Sigmoid colon (tissue), 7 donors: ENCODE results near the gene TMEM182. TPM values are rescaled to one million over a fixed set of nuclear protein-coding genes. Genes with fewer than 3 reads are reported as not detected.

Source experiments
- DNase-seq: peaks from one replicate; pipeline ENCODE4 v3.0.0-alpha.2; 2019
- H3K27ac ChIP-seq, 4 donors: fragments of 200-600 bp; sonication (generic); one replicate each; pipeline ENCODE4 v1.5.1; 2016 to 2019; ENCODE audit warnings: mild to moderate bottlenecking in 1 of 4
- H3K27me3 ChIP-seq, 3 donors: fragments of 200-600 bp; sonication (generic); one replicate each; pipeline ENCODE4 v1.5.1; 2019; ENCODE audit warnings: mild to moderate bottlenecking in 1 of 3
- H3K36me3 ChIP-seq, 4 donors: fragments of 200-600 bp; sonication (generic); one replicate each; pipeline ENCODE4 v1.5.1; 2016 to 2019
- H3K4me1 ChIP-seq, 4 donors: fragments of 200-600 bp; sonication (generic); one replicate each; pipeline ENCODE4 v1.5.1; 2017 to 2019
- H3K4me3 ChIP-seq, 4 donors: fragments of 200-600 bp; sonication (generic); one replicate each; pipeline ENCODE4 v1.5.1; 2017 to 2019; ENCODE audit warnings: mild to moderate bottlenecking in 2 of 4, moderate library complexity in 1 of 4
- H3K9me3 ChIP-seq, 4 donors: fragments of 200-600 bp in 3 of 4; sonication (generic) in 3 of 4; one replicate each; pipeline versions ENCODE4 v1.5.1 to v1.6.1; 2013 to 2019
- EP300 ChIP-seq, 4 donors: sonication (generic); formaldehyde crosslinking; IDR thresholded peaks; one replicate each; pipeline ENCODE4 v1.6.1; 2017; ENCODE audit warnings: antibody characterized with exemption in 4 of 4
- POLR2A ChIP-seq, 2 donors: fragments of 450-650 bp; IDR thresholded peaks; one replicate each; pipeline ENCODE4 v1.6.1; 2016; ENCODE audit warnings: antibody characterized with exemption in 2 of 2, mild to moderate bottlenecking in 2 of 2, moderate library complexity in 2 of 2
- POLR2AphosphoS5 ChIP-seq, 4 donors: sonication (generic); formaldehyde crosslinking; IDR thresholded peaks; one replicate each; pipeline ENCODE4 v1.6.1; 2017; ENCODE audit warnings: antibody characterized with exemption in 4 of 4
- WGBS, 2 donors: extraction: QIAGEN DNeasy Blood & Tissue Kit; methylation state at CpG; one replicate each; pipeline ENCODE4 v1.1.7; 2013; 5-methylcytosine and 5-hydroxymethylcytosine counted together
- intact Hi-C: fragments of 100-400 bp; cut with DNase I; formaldehyde crosslinking; loops from one replicate; pipeline ENCODE4 v1.15.1; 2023
- polyA plus RNA-seq, 3 donors: library from polyadenylated mRNA; stranded (reverse); fragments of 200-250 nt; gene quantifications; one replicate each; pipeline ENCODE4 v1.2.3, GENCODE V29; 2013
- total RNA-seq, 4 donors: library from RNA; depleted of rRNA; stranded (reverse); fragments of >200 nt; gene quantifications; one replicate each; pipeline ENCODE4 v1.1.0, GENCODE V29; 2016
- TF ChIP-seq, protein P1 (sequence below), 4 experiments: fragments of 450-650 bp in 3 of 4; fragments of 200-600 bp in 1 of 4; IDR thresholded peaks; one replicate each; pipeline ENCODE4 v1.5.1; 2016 to 2019; ENCODE audit warnings: antibody characterized with exemption in 4 of 4, mild to moderate bottlenecking in 3 of 4, moderate library complexity in 2 of 4
- donor health status: healthy with polysubstance abuse.
- donor health status: Bipolar disorder and iron deficiency.
- donor health status: healthy.

Gene TMEM182
- total and polyA plus RNA-seq, 7 donors: 0.36 to 2.5 (median 1.7) TPM; not detected in 1

DNA sequence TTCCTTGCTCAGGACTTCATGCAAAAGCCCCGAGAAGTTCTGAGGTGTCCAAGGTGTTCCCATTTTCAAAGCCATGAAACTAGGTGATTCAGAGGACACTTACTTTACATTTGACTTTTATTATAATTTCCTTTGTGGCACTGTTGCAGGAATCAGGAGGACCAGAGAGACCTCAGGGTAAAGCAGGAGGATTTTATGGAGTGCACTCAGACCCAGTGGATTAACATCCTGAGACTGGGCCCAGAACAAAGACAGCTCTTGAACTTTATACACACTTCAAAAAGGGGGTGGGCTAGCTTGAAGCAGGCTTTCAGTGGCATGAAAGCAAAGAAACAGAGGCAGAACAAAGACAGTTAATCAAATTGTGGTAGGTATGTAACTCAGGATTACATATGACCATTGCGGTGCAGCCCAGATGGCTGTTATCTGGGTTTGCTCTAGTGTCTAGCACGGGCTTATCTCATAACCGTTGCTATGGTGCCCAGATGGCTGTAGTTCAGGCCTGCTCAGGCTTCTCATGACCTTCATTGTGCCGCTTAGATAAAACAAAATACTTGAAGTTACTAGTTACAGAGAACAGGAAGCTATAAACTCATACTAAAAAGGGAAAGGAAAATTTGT, 39.4 kb downstream of the TMEM182 start:
- no peak overlapping the region for H3K4me3 ChIP-seq
- DNase-seq: no peak
- intact Hi-C loops: no loop called here
- WGBS, 2 donors: 77 to 83% methylated on average over 5 of the region's 5 CpGs
- peaks cover 0 to 3% (median 0%) of the 10 kb centered on the region in 4 donors for H3K4me1 ChIP-seq
- H3K9me3 ChIP-seq: peaks cover 0 to 22% (median 0%) of the 10 kb centered on the region in 4 donors
- no peak overlapping the region for H3K27ac ChIP-seq
- no peaks in the 10 kb centered on the region for H3K36me3 ChIP-seq
- no peaks in the 10 kb centered on the region for H3K27me3 ChIP-seq
- no peak for TF ChIP-seq POLR2AphosphoS5 (IDR thresholded peaks at IDR 0.05)
- TF ChIP-seq, protein P1, sequence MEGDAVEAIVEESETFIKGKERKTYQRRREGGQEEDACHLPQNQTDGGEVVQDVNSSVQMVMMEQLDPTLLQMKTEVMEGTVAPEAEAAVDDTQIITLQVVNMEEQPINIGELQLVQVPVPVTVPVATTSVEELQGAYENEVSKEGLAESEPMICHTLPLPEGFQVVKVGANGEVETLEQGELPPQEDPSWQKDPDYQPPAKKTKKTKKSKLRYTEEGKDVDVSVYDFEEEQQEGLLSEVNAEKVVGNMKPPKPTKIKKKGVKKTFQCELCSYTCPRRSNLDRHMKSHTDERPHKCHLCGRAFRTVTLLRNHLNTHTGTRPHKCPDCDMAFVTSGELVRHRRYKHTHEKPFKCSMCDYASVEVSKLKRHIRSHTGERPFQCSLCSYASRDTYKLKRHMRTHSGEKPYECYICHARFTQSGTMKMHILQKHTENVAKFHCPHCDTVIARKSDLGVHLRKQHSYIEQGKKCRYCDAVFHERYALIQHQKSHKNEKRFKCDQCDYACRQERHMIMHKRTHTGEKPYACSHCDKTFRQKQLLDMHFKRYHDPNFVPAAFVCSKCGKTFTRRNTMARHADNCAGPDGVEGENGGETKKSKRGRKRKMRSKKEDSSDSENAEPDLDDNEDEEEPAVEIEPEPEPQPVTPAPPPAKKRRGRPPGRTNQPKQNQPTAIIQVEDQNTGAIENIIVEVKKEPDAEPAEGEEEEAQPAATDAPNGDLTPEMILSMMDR (IDR thresholded peaks at IDR 0.05): no peak
- TF ChIP-seq POLR2A (IDR thresholded peaks at IDR 0.05): no peak
- no peak for TF ChIP-seq EP300 (IDR thresholded peaks at IDR 0.05)

DNA sequence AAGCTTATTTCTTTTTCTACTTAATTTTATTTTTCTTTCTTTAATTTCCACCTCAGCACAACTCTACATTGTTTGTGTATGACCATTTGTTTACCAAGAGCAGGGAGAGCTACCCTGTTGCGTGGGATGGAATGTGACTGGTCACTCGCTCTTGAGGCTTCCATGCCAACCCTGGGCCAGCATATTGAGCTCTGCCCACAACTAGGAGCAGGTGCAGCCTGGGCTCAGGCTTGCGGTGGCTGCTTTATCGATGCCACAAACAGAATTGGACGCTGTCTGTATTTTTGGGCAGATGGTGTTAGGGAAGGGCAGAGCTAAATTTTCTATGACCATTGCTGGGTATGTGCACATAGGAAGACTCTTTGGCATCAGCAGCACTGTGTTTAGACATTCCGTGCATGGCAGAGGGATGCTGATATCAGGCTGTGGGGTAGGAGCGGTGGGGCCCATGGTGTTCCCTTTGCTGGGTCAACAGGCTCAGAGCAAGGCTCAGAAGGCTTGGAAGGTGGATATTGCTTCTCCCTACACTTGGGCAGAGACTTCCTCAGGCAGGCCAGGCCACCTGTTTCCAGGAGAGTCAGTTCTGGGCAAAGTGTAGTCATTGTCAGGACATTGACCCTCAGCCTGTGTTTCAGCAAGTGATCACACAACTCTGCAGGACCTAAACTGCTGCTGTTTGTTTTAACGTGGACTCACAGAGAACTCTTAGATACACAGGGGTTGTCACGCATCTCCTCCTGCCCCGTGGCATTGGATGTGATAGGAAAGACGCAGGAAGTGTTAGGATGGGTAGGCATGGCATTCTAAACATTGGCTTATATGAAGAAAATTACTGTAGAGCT, 40.2 kb downstream of the TMEM182 start:
- no peak overlapping the region for H3K27ac ChIP-seq
- no peaks in the 10 kb centered on the region for H3K36me3 ChIP-seq
- H3K27me3 ChIP-seq: no peaks in the 10 kb centered on the region
- peaks cover 0 to 22% (median 0%) of the 10 kb centered on the region in 4 donors for H3K9me3 ChIP-seq
- 97 to 98% methylated on average over 11 of the region's 11 CpGs for WGBS, 2 donors
- peaks cover 0 to 3% (median 0%) of the 10 kb centered on the region in 4 donors for H3K4me1 ChIP-seq
- TF ChIP-seq POLR2AphosphoS5 (IDR thresholded peaks at IDR 0.05) (no peak), POLR2A (IDR thresholded peaks at IDR 0.05) (no peak), EP300 (IDR thresholded peaks at IDR 0.05) (no peak)
- TF ChIP-seq, protein P1 (IDR thresholded peaks at IDR 0.05): no peak
- H3K4me3 ChIP-seq: no peak overlapping the region
- no peak for DNase-seq
- intact Hi-C loops: no loop called here

DNA sequence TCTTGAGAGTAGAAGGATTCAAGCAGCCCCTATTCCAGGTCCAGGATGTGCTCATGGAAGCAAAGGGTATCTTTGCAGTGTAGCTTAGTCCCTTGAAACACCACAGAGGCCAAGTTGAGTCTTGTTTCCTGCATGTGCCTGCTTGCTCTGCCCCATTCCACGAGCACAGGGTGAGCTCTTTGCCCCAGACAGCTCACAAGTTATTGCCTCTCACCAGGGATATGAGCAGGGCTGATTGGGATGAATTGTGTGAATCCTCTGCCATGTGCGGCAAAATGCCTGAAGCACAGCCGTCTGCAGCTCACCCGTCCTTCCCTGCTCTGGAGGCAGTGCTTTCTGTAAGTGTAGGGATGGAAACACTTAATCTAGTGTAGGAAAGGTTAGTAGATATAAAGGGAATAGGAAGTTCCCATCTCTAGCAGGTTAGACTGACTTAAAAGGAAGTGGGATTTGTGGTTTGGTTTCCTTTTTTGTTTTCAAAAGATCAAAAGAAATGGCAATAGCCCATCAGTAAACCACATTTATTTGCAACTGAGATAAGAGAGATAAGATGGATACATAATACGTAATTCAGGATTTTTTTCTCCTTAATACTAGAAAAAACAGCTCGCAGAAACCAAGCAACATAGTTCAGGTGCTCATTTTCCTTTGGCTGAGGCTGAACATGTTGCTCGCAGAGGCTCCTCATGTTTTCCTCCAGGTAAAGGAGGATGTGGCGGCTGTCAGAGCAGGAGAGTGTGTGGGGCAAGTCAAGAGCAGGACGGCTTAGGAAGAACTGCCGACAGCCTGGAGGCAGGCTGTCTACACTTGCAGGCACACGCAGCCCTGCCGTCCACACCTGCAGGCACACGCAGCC, 41.4 kb downstream of the TMEM182 start:
- Histone ChIP-seq H3K9me3 (peaks cover 0 to 22% (median 0%) of the 10 kb centered on the region in 4 donors), H3K4me1 (peaks cover 0 to 3% (median 0%) of the 10 kb centered on the region in 4 donors), H3K27me3 (no peaks in the 10 kb centered on the region), H3K27ac (no peak overlapping the region), H3K4me3 (no peak overlapping the region), H3K36me3 (no peaks in the 10 kb centered on the region)
- 81 to 91% methylated on average over 13 of the region's 13 CpGs for WGBS, 2 donors
- intact Hi-C loops: no loop called here
- DNase-seq: no peak
- no peak for TF ChIP-seq POLR2A (IDR thresholded peaks at IDR 0.05)
- TF ChIP-seq EP300 (IDR thresholded peaks at IDR 0.05): no peak
- TF ChIP-seq POLR2AphosphoS5 (IDR thresholded peaks at IDR 0.05): no peak
- TF ChIP-seq, protein P1 (IDR thresholded peaks at IDR 0.05): no peak

DNA sequence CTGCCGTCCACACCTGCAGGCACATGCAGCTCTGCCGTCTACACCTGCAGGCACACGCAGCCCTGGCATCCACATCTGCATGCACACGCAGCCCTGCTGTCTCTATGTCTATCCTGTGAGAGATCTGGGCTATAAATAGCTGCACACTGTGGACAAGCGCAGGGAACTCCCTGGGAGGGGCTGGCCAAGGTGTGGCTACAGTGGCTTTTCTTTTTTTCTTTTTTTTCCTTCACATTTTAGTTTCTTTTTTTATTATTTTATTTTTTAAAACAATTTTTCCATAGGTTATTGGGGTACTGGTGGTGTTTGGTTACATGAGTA, 42.0 kb downstream of the TMEM182 start:
- WGBS, 2 donors: 89% methylated on average over 5 of the region's 5 CpGs
- TF ChIP-seq EP300 (IDR thresholded peaks at IDR 0.05) (no peak), POLR2A (IDR thresholded peaks at IDR 0.05) (no peak), POLR2AphosphoS5 (IDR thresholded peaks at IDR 0.05) (no peak)
- Histone ChIP-seq H3K4me3 (no peak overlapping the region), H3K4me1 (peaks cover 0 to 3% (median 0%) of the 10 kb centered on the region in 4 donors), H3K9me3 (peaks cover 0 to 22% (median 0%) of the 10 kb centered on the region in 4 donors), H3K27me3 (no peaks in the 10 kb centered on the region), H3K36me3 (no peaks in the 10 kb centered on the region), H3K27ac (no peak overlapping the region)
- DNase-seq: no peak
- intact Hi-C loops: no loop called here
